Fibroblast of pulmonary artery (primary cell): Measurements from ENCODE around the gene FOXP1.

Experiments used
- DNase-seq: peaks from one replicate; pipeline ENCODE4 v3.0.0-alpha.2; 2010; ENCODE audit warnings: low read depth
- H3K4me3 ChIP-seq: replicated peaks from 2 replicates; pipeline ENCODE4 v1.5.1; 2011; ENCODE audit warnings: low read depth, mild to moderate bottlenecking, control low read depth, low read length, moderate library complexity
- TF ChIP-seq, protein P1 (sequence below): IDR thresholded peaks from 2 replicates; pipeline ENCODE4 v1.5.1; 2011; ENCODE audit warnings: mild to moderate bottlenecking, control low read depth, low read length, inconsistent platforms; ENCODE audit errors: missing control alignments

Gene FOXP1

DNA sequence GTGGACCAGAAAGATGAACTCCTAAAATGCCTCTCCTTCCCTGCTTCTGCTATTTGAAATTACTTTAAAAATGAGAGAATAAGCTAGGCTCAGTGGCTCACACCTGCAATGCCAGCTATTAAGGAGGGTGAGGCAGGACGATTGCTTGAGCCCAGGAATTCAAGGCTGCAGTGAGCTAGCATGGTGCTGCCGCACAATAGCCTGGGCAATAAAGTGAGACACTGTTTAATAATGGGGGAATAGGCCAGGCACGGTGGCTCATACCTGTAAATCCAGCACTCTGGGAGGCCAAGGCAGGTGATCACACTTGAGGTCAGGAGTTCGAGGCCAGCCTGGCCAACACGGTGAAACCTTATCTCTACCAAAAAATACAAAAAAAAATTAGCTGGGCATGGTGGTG, 271.1 kb downstream of the FOXP1 start:
- DNase-seq = no peak
- TF ChIP-seq, protein P1, sequence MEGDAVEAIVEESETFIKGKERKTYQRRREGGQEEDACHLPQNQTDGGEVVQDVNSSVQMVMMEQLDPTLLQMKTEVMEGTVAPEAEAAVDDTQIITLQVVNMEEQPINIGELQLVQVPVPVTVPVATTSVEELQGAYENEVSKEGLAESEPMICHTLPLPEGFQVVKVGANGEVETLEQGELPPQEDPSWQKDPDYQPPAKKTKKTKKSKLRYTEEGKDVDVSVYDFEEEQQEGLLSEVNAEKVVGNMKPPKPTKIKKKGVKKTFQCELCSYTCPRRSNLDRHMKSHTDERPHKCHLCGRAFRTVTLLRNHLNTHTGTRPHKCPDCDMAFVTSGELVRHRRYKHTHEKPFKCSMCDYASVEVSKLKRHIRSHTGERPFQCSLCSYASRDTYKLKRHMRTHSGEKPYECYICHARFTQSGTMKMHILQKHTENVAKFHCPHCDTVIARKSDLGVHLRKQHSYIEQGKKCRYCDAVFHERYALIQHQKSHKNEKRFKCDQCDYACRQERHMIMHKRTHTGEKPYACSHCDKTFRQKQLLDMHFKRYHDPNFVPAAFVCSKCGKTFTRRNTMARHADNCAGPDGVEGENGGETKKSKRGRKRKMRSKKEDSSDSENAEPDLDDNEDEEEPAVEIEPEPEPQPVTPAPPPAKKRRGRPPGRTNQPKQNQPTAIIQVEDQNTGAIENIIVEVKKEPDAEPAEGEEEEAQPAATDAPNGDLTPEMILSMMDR = no peak
- H3K4me3 ChIP-seq = no peak overlapping the region

DNA sequence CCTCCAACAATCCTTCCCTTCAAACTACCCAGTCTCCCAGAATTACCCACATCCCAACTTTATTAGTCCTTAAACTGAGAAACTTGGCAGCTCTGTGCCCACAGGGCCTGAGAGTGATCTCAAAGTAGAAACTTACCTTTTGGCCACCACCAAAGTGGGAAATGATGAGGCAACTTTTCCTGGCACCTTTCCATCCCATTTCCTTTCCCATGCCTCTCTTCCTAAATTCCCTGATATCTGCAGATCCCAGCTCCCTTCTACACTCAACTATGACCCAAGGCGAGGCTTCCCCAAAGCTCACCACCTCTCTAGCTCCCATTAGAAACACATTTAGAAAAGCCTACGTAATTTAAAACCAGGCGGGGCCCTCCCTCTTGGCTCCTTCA, 271.9 kb downstream of the FOXP1 start:
- no peak overlapping the region for H3K4me3 ChIP-seq
- TF ChIP-seq, protein P1 = no peak
- peak; percentile 41 for DNase-seq

DNA sequence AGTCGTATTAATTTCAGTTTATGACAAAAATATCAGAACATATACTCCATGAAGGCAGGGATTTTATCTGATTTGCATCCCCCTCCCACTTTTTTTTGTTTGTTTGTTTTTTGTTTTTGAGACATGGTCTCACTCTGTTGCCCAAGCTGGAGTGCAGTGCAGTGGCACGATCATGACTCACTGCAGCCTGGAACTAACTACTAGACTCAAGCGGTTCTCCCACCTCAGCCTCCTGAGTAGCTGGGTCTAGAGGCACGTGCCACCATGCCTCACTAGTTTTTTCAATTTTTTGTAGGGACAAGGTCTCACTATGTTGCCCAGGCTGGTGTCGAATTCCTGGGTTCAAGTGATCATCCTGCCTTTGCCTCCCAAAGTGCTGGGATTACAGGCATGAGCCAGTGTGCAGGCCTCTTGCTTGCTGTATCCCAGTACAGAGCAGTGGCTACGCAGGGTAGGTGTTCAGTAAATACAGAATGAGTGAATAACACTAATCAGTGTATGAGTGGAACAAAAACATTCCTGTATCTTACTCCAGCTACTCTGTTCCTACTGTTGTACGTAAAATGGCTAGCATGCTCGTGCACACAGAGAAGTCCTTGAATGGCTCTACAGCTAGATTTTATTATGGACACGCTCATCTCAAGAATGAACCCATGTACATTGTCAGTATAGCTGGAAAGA, 272.4 kb downstream of the FOXP1 start:
- no peak for DNase-seq
- TF ChIP-seq, protein P1 = no peak
- no peak overlapping the region for H3K4me3 ChIP-seq

DNA sequence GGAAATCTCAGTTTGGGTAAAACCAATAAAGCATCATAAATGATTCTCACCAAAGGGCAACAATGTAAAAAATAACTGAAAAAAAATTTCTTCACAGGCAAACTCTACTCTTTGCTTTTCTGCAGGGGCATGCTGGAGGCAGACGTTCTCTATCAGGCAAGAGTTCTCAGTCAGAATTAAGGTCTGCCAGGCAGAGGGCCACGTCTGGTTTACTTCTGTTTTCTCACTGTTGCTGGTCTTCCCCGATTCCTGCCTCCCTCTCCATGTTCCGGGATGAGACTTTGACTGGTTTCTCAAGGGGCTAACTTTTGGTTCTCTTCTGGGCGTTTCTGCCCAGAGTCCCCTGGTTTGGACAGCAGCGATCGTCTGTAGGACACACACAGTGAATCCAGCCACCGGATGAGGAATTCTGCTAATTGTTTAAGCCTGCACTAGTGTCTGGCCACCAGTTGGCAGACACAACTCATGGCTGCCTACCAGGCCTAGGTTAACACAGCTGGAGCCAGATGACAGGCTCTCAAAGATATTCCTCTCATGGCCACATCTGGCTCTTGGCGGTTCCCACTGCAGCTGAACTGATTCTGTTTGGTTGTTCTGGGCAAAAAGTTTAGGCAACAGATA, 273.1 kb downstream of the FOXP1 start:
- TF ChIP-seq, protein P1 = peak; percentile 15
- peak; percentile 39 for DNase-seq
- no peak overlapping the region for H3K4me3 ChIP-seq

DNA sequence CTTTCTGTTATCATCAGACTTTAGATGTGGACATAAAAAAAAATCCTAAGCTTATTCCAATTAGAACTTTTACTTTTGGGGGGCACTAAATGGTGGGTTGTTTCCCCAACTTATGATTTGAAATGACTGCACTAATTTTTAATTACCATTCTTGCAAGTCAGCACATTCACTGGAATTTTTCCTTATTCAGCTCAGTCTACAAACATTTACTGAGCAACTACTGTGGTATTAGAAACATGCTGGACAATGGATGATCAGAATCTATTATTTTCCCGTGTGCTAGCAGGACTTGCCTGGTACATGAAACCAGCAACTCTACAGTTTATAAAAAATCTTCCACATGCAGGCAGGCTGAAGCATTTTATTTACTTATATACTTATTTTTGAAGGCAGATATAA, 273.6 kb downstream of the FOXP1 start:
- H3K4me3 ChIP-seq = no peak overlapping the region
- peak; percentile 20 for DNase-seq
- TF ChIP-seq, protein P1 = no peak

DNA sequence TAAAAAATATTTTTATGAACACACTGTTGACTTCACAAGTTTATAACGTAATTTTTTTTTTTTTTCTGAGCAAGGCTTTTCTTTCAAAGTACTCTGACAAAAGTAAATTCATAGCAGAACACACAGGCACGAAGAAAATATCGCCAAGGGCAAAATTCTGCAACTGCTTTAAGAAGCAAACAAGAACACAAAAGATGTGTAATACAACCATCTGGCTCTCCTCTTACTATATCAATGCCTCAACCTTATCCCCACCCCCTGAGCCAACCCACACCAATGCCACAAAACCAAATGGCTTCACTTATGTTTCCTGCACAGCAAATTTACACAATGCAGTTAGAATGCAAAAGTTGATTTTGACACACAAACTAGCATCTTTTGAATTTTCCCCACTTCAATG, 274.2 kb downstream of the FOXP1 start:
- no peak overlapping the region for H3K4me3 ChIP-seq
- TF ChIP-seq, protein P1 = no peak
- no peak for DNase-seq

DNA sequence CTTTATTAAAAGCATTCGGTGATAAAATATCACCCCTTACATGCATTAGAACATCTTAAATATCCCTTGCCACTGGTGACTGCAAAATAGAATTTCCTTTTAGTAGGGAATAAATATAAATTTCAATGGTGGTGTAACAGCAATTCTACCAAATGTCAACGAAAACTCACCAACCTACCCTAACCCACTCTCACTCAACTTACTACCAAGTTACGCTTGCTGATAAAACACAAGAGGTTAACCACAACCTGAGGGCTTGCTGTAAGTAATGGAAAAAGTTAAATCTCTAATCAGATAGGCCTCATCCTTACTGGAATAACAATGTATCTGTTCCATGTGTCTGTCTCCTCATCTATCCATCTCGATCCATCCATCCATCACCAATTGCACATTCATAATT, 274.7 kb downstream of the FOXP1 start:
- H3K4me3 ChIP-seq = no peak overlapping the region
- no peak for DNase-seq
- TF ChIP-seq, protein P1 = no peak
